Left renal pelvis (tissue), 4 donors: ENCODE results near the gene TSPAN17. TPM values are rescaled to one million over a fixed set of nuclear protein-coding genes. Genes with fewer than 3 reads are reported as not detected.

Experiments used
- DNase-seq, 4 donors: peaks; one replicate each; pipeline ENCODE4 v3.0.0-alpha.2; 2013; ENCODE audit warnings: low read depth in 4 of 4, low spot score in 3 of 4
- polyA plus RNA-seq, 4 donors: library from polyadenylated mRNA; unstranded; fragments of 120-200 nt; gene quantifications; one replicate each; pipeline ENCODE4 v1.2.1, GENCODE V29; 2013; ENCODE audit not compliant: insufficient read length in 4 of 4

Gene TSPAN17
- polyA plus RNA-seq, 4 donors, result 27.1 to 32.9 (median 29.8) TPM

- DNase-seq, result no peak
Observed at GRCh38 chr5:176658817-176659511, 11.7 kb downstream of the TSPAN17 start.

GRCh38 chr5:176659512-176659839, 12.2 kb downstream of the TSPAN17 start:
- no peak for DNase-seq

- no peak for DNase-seq
Observed at GRCh38 chr5:176659860-176660461, 12.7 kb downstream of the TSPAN17 start.

DNA sequence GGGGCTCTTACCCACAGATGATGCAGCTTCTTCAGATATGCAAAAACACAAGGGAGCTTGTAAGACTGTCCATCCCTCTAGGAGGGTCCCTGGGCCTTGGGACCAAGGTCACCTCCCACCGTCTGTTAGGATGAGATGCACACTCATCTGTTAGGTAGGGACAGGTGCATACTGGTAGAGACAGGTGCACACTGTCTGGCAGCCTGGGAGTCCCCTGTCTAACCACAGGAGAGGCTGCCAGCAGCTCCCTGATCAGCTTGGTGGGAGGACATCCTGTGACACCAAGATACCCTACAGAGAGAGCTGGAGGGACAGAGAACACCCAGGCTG, 13.2 kb downstream of the TSPAN17 start:
- no peak for DNase-seq

GRCh38 chr5:176660860-176661641, 13.8 kb downstream of the TSPAN17 start:
- DNase-seq, result peak in 3 of 4 donors; percentile 51 to 55 (median 52)

GRCh38 chr5:176661676-176662075, 14.4 kb downstream of the TSPAN17 start:
- DNase-seq, result no peak

DNA sequence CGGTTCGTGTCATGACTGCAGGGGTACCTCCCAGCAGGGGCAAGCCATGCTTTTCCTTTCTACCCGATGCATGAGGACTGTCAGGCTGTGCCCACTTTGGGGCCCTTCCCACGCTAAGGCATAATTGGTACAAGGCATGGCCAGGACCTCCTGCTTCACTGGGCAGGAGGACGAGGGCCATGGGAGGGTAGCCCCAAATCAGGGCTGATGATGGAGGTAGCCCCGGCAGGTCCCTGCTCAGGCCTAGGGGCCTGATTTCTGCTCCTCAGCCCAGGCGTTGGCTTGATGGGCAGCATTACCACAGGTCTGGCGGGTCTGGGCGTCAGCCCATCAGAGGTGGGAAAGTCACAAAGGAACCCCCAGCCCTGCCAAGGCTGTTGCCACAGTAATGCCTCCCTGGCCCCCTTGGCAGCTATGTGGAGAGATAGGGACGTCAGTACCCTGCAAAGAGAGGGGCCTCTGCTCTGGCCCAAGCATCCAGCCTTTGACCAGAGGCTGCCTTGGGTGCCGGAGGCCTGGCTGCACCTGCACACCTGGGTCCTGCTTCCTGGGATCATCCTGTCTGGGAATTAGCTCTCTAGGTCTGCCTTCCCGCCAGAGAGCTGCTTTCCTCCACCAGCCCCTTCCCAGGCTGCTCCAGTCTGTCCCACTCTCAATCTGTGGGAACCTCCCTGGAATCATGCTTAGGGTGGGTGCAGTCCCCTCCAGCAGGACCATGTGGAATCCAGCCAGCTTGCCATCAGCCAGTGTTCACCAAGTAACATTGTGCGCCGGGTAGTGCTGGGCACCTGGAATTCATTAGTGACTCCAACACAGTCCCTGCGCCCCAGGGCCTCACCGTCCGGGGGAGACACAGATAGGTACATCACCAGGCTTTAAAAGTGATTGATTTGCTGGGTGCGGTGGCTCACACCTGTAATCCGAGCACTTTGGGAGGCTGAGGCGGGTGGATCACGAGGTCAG, 15.4 kb downstream of the TSPAN17 start:
- no peak for DNase-seq

- DNase-seq, result no peak
Observed at GRCh38 chr5:176663566-176663965, 16.3 kb downstream of the TSPAN17 start.

DNA sequence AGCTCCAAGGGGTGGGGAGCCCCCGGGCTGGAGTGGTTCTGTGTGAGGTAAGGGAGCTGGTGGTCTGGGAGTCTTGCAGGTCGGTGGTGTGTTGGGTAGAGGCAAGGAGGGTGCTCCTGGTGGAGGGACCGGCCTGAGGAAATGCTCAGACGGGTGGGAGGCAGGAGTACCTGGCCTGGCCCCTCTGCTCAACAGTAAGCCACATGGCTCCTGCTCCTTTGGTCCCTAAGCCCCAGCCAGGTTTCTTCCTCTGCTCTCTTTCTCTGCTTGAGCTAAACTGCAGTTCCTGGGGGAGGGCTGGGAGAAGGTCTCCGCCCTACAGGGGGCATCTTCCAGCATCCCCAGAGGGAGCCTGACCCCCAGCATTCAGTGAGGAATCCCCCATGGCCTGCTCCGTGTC, 17.2 kb downstream of the TSPAN17 start:
- no peak for DNase-seq

DNA sequence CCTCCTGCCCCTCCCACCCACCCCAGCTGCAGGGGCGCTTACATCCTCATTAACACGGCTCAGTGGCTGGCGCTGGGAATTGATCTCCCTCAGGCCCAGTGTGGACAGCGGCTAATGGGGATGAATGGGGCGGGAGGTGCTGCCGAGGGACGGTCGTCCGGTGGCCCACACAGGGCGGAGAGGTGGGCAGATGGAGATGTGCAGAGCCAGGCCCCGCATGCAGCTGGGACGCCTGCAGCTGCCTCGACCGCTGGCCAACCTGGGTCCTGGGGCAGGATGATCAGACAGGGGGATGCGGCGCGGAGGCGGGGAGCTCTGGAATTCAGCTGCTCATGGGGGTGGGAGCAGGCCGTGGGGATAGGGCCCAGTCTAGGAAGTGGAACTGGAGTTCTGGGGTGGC, 17.6 kb downstream of the TSPAN17 start:
- DNase-seq, result no peak

DNA sequence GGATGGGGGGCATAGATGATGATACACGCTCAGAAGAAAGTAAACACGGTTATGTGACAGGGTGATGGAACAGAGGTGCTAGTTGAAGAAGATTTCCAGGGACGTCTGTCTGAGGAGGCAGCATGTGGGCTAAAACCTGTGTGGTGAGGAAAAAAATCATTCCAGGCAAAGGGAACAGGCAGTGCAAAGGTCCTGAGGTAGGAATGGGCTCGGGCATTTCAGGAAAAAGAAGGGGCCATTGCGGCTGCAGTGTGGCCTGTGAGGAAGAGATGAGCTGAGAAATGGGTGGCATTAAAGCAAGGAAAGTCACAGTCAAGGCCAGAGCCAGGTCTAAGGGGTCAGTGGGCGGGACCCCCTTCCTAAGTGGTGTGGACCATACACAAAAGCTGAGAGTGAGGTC, 18.2 kb downstream of the TSPAN17 start:
- DNase-seq, result no peak

- DNase-seq, result no peak
Observed at GRCh38 chr5:176667637-176668036, 20.4 kb downstream of the TSPAN17 start.

GRCh38 chr5:176670449-176670848, 23.2 kb downstream of the TSPAN17 start:
- no peak for DNase-seq

GRCh38 chr5:176671399-176671798, 24.1 kb downstream of the TSPAN17 start:
- no peak for DNase-seq

GRCh38 chr5:176671890-176672747, 24.8 kb downstream of the TSPAN17 start:
- DNase-seq, result no peak

GRCh38 chr5:176673651-176674583, 26.6 kb downstream of the TSPAN17 start:
- DNase-seq, result no peak

- no peak for DNase-seq
Observed at GRCh38 chr5:176674799-176675198, 27.5 kb downstream of the TSPAN17 start.

DNA sequence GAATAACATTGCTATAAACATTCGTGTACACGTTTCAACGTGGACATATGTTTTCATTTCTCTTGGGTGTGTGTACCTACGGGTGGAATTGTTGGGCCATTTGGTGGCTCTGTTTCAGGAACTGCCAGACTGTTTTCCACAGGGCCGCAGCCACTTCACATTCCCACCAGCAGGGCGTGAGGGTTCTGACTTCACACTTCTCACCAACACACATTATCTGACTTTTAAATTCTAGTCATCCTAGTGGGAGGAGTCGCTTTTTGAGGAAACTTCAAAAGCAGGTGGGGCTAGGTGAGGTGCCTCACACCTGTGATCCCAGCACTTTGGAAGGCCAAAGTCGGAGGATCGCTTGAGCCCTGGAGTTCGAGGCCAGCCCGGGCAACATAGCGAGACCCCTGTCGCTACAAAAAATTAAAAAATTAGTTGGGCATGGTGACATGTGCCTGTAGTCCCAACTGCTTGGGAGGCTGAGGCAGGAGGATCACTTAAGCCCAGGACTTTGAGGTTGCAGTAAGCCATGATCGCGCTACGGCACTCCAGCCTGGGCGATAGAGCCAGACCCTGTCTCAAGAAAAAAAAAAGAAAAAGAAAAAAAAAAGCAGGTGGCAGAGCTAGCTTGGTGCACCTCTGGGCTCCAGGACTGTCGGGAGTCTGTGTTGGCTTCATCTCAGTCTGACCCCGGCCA, 28.5 kb downstream of the TSPAN17 start:
- DNase-seq, result no peak
